Fibroblast of the conjunctiva (primary cell): ENCODE results near the gene SFXN3.

Experiments used
- DNase-seq: peaks from one replicate; pipeline ENCODE4 v3.0.0-alpha.2; 2010; ENCODE audit warnings: low read depth

SFXN3 gene

GRCh38 chr10:101060036-101060950 lies 29.3 kb downstream of the SFXN3 start:
- DNase-seq, result peak; percentile 92

GRCh38 chr10:101060951-101061623 lies 30.1 kb downstream of the SFXN3 start:
- peak; percentile 93 for DNase-seq

- DNase-seq, result peak; percentile 72
These were observed 30.7 kb downstream of the SFXN3 start, which contains the start of gene KAZALD1 for GRCh38 chr10:101061624-101062231. Gene KAZALD1, plus strand, starts transcription at chr10:101061989. Its CDS starts 604 bp downstream, at chr10:101062593.

GRCh38 chr10:101062232-101063049 lies 31.4 kb downstream of the SFXN3 start:
- no peak for DNase-seq

- DNase-seq, result no peak
These were observed 32.1 kb downstream of the SFXN3 start for GRCh38 chr10:101063050-101063525.

- no peak for DNase-seq
These were observed 32.7 kb downstream of the SFXN3 start for GRCh38 chr10:101063548-101064414.

GRCh38 chr10:101064415-101065030 lies 33.5 kb downstream of the SFXN3 start:
- DNase-seq, result no peak

- DNase-seq, result peak; percentile 56
These were observed 34.6 kb downstream of the SFXN3 start for GRCh38 chr10:101065481-101066145.

GRCh38 chr10:101066146-101066895 lies 35.3 kb downstream of the SFXN3 start:
- DNase-seq, result peak; percentile 63

GRCh38 chr10:101066896-101067355 lies 35.9 kb downstream of the SFXN3 start:
- no peak for DNase-seq

GRCh38 chr10:101067356-101068083 lies 36.5 kb downstream of the SFXN3 start:
- DNase-seq, result peak; percentile 79

GRCh38 chr10:101069441-101069840 lies 38.4 kb downstream of the SFXN3 start:
- DNase-seq, result no peak

- DNase-seq, result no peak
These were observed 39.1 kb downstream of the SFXN3 start for GRCh38 chr10:101070098-101070497.

- no peak for DNase-seq
These were observed 40.3 kb downstream of the SFXN3 start for GRCh38 chr10:101071267-101071884.

- no peak for DNase-seq
These were observed 40.9 kb downstream of the SFXN3 start for GRCh38 chr10:101071885-101072433.

GRCh38 chr10:101072923-101073322 lies 41.9 kb downstream of the SFXN3 start:
- no peak for DNase-seq

- no peak for DNase-seq
These were observed 42.6 kb downstream of the SFXN3 start for GRCh38 chr10:101073631-101074030.
